ENCODE measurements around the gene SLC30A3. TPM values are rescaled to one million over a fixed set of nuclear protein-coding genes. Genes with fewer than 3 reads are reported as not detected.

SLC30A3 gene
- total and polyA plus RNA-seq, 2 of the 13 experiments (the other 11 are each of a cell fraction or from before 2014, with no cell fraction given): 0.38 to 0.79 TPM

- TF ChIP-seq PRDM10 (CRISPR knock-in tag; IDR thresholded peaks at IDR 0.05; ENCODE audit: low read depth) (no peak), ZNF317 (CRISPR knock-in tag; IDR thresholded peaks at IDR 0.05) (no peak), NAIF1 (CRISPR knock-in tag; IDR thresholded peaks at IDR 0.05; ENCODE audit: borderline replicate concordance) (no peak), ZSCAN22 (CRISPR knock-in tag; IDR thresholded peaks at IDR 0.05) (no peak), CREB1 (IDR thresholded peaks at IDR 0.05) (no peak), CREB1 (CRISPR knock-in tag; IDR thresholded peaks at IDR 0.05) (no peak), GFI1 (CRISPR knock-in tag; IDR thresholded peaks at IDR 0.05; ENCODE audit: borderline replicate concordance) (no peak; the same call in 1 of the 2 replicates), SP140L (CRISPR knock-in tag; IDR thresholded peaks at IDR 0.05; ENCODE audit: borderline replicate concordance) (no peak), ZNF33A (CRISPR knock-in tag; IDR thresholded peaks at IDR 0.05; ENCODE audit: borderline replicate concordance) (no peak), ZNF280D (CRISPR knock-in tag; IDR thresholded peaks at IDR 0.05) (peak; percentile 62; the same call in 1 of the 2 replicates), HNF1A (IDR thresholded peaks at IDR 0.05; ENCODE audit: low read depth) (no peak), HNF1A (CRISPR knock-in tag; IDR thresholded peaks at IDR 0.05; ENCODE audit: borderline replicate concordance) (no peak), RAD21 (CRISPR knock-in tag; IDR thresholded peaks at IDR 0.05) (no peak; the same call in 1 of the 2 replicates), TFE3 (CRISPR knock-in tag; IDR thresholded peaks at IDR 0.05) (peak; percentile 56; the same call in 1 of the 2 replicates)
Observed at GRCh38 chr2:27217173-27218121, 45.4 kb downstream of the SLC30A3 start, which contains the start of gene CAD (continued).
